Hepatocyte (in vitro differentiated cells): Measurements from ENCODE around the gene ITGA1.

ENCODE experiments used
- EZH2 ChIP-seq: fragments of 200-600 bp; sonication (generic); IDR thresholded peaks from 2 replicates; pipeline ENCODE4 v1.6.1; 2016; ENCODE audit warnings: antibody characterized with exemption, mild to moderate bottlenecking, borderline replicate concordance
- EZH2phosphoT487 ChIP-seq: fragments of 200-600 bp; sonication (generic); IDR thresholded peaks from one replicate; pipeline ENCODE4 v1.6.1; 2018; ENCODE audit warnings: antibody characterized with exemption, mild to moderate bottlenecking, low read depth, moderate library complexity; ENCODE audit not compliant: unreplicated experiment, severe bottlenecking
- TF ChIP-seq, protein P1 (sequence below): fragments of 200-600 bp; sonication (generic); IDR thresholded peaks from 2 replicates; pipeline ENCODE4 v1.5.1; 2016; ENCODE audit warnings: antibody characterized with exemption, mild to moderate bottlenecking; ENCODE audit not compliant: poor library complexity

DNA sequence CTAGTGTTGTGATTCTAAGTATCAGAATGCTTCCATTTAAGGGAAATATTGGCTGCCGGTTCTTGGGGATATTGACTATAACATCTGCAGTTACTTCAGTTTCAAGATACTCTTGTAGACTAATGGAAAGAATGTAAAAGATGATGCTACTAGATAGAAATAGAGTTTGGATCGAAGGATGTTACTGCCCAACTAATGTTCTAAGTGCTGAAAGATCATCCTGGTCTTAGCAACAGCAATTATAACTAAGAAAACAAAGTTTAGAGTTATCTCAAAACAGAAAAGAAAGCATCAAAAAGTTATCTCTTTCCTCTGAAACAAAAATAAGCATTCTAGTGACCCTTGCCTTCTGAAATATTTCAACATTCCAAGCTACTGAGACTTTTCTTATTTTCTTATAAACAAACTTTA lies 49.9 kb downstream of the ITGA1 start:
- TF ChIP-seq, protein P1, sequence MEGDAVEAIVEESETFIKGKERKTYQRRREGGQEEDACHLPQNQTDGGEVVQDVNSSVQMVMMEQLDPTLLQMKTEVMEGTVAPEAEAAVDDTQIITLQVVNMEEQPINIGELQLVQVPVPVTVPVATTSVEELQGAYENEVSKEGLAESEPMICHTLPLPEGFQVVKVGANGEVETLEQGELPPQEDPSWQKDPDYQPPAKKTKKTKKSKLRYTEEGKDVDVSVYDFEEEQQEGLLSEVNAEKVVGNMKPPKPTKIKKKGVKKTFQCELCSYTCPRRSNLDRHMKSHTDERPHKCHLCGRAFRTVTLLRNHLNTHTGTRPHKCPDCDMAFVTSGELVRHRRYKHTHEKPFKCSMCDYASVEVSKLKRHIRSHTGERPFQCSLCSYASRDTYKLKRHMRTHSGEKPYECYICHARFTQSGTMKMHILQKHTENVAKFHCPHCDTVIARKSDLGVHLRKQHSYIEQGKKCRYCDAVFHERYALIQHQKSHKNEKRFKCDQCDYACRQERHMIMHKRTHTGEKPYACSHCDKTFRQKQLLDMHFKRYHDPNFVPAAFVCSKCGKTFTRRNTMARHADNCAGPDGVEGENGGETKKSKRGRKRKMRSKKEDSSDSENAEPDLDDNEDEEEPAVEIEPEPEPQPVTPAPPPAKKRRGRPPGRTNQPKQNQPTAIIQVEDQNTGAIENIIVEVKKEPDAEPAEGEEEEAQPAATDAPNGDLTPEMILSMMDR: no peak
- no peak for TF ChIP-seq EZH2
- TF ChIP-seq EZH2phosphoT487: no peak
